Measurements from ENCODE around the gene ETFA. TPM values are rescaled to one million over a fixed set of nuclear protein-coding genes. Genes with fewer than 3 reads are reported as not detected.

The ETFA gene
- total RNA-seq, 1 experiment from 2014 or later, result 139 TPM

DNA sequence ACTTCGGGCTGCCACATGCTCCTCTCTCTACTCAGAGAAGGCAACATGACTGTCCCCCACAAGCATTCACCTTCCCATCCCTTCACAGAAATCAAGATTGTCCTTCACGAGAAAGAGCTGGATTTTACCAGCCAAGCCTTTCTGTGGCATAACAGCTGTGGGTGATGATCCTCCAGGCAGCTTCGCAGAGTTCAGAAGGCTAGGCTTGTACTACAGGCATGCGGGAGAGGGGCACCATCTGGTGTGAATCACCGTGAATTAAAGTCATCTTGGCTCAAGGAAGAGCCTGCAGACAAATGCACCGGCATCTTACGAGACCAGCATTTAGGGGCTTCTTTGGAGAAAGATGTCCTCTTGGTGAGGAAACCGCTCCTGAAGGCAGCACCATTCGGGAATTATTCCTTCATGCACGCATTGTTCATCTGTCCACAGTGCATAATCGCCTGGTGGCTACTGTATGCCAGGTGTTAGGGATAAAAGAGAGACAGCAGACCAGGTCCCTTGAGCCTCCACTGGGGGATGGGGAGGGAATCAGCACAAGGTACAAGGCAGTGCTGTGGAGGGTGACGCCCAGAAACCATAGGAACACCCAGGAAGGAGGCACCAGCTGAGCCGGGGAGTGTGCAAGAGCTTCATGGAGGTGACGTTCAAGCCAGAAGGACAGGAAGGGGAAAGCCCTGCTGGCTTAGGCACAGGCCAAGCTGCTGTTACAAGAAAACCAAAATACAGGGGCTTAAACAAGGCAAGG lies 142.9 kb downstream of the ETFA start:
- peak overlapping the region; percentile 45 for H3K4me3 ChIP-seq
- H3K36me3 ChIP-seq, result no peaks in the 10 kb centered on the region
- peaks cover 7% of the 10 kb centered on the region for H3K4me1 ChIP-seq
- no peaks in the 10 kb centered on the region for H3K9me3 ChIP-seq (replicated peaks)
- DNase-seq, result peak in 1 of 2 experiments; percentile 39
- H3K27ac ChIP-seq, result no peak overlapping the region
- no peaks in the 10 kb centered on the region for H3K27me3 ChIP-seq

DNA sequence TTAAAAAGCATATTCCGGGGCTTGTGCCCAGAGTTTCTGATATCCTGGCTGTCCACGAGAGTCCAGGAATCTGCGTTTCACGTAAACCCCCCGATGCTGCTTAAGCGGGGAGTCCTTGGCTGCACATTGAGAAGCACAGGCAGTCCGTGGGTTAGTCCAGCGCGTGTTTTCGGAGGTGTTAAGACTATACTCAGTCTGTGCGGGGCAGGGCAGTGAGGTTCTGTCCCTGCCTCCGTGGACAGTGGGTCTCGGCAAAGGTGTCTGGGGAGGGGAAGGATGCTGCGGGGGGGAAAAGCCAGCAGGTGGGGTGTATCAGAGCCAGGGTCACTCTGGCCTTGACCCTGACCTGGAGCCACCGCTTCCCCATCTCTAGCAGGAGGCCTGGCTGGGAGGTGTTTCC lies 145.3 kb downstream of the ETFA start:
- Histone ChIP-seq H3K4me1 (peaks cover 12% of the 10 kb centered on the region), H3K9me3 (replicated peaks) (no peaks in the 10 kb centered on the region), H3K27ac (no peak overlapping the region), H3K36me3 (no peaks in the 10 kb centered on the region), H3K4me3 (no peak overlapping the region), H3K27me3 (no peaks in the 10 kb centered on the region)
- DNase-seq, result no peak

Other genes with a start within 250 kb of the ETFA start
- gene ISL2, start 25.3 kb upstream of the ETFA start, total RNA-seq (2014; rRNA removed; shearing (Covaris generic)), result 3.0 and 4.3 TPM in 2 replicates